Measurements from ENCODE around the gene FAM107B. TPM values are rescaled to one million over a fixed set of nuclear protein-coding genes. Genes with fewer than 3 reads are reported as not detected.

Gene FAM107B
- total and polyA plus RNA-seq, 2 donors (not counting 3 experiments of a cell fraction or from before 2014, with no cell fraction given) = 39.2 to 176 TPM

DNA sequence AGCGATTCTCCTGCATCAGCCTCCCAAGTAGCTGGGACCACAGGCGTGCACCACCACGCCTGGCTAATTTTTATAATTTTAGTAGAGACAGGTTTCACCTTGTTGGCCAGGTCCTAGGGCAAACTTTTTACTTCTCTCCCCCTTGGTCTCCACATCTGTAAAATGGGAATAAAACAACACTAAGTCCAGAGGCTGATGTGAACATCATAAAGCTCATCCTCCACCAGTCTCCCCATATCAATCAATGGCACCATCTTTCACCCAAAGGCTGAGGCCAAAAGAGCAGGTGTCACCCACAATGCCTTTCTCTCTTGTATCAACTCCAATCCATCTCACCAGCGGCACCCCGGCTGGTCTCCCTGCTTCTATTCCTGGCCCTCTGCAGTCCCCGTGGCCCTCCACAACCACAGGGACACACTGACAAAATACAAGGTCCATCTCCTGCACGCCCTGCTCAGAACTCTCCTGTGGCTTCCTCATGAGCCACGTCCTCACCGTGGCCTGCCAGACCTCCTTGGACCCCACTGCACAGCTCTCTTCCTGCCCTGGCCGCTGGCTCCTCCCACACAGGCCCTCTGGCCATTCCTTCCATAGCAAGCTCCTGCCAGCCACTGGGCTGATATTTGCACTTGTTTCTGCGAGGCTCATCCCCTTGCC is 179.0 kb downstream of the FAM107B start:
- BruUV-seq (replicated peaks) = no TSS peak
- dilution Hi-C loops (cut with MboI; ENCODE audit: extremely low pct_ligation_motif_present, low sequenced_read_pairs) = no loop called here
- DNase-seq (ENCODE audit: low read depth, low spot score) (no peak), FAIRE-seq (no peak)
- peaks cover 98% of the 10 kb centered on the region for H3K79me2 ChIP-seq (ENCODE audit: control insufficient read depth, insufficient read depth, low read length)
- no peaks in the 10 kb centered on the region for H3K9me1 ChIP-seq (replicated peaks; ENCODE audit: control insufficient read depth, extremely low read depth, insufficient read depth, low read length)
- no peaks in the 10 kb centered on the region for H3K9me3 ChIP-seq (replicated peaks; ENCODE audit: control insufficient read depth, insufficient read depth, low read length)
- H2AFZ ChIP-seq (ENCODE audit: low read depth, low read length) = no peak overlapping the region
- ChIA-PET POLR2A (no interaction called here), CTCF (no interaction called here)
- no peak overlapping the region for H3K4me3 ChIP-seq (replicated peaks in 1 of 3; ENCODE audit: insufficient read depth in 1 of 3, low read depth in 1 of 3, low read length in 3 of 3)
- H3K4me1 ChIP-seq (ENCODE audit: control insufficient read depth, extremely low read depth, insufficient read depth, low read length) = peaks cover 4% of the 10 kb centered on the region
- no peak overlapping the region for H3K4me2 ChIP-seq (ENCODE audit: insufficient read depth, low read length)
- peaks cover 19% of the 10 kb centered on the region in 2 experiments for H3K36me3 ChIP-seq (ENCODE audit: control insufficient read depth in 2 of 2, extremely low read depth in 1 of 2, insufficient read depth in 2 of 2, low read length in 2 of 2)
- H4K20me1 ChIP-seq (replicated peaks; ENCODE audit: control insufficient read depth, extremely low read depth, insufficient read depth, low read length) = peaks cover 6% of the 10 kb centered on the region
- H3K27me3 ChIP-seq (ENCODE audit: control insufficient read depth in 2 of 2, insufficient read depth in 2 of 2, low read length in 2 of 2) = no peaks in the 10 kb centered on the region
- intact Hi-C loops (cut with micrococcal nuclease) = no loop called here
- no peak overlapping the region for H3K27ac ChIP-seq (ENCODE audit: insufficient read depth, low read depth, low read length)
- H3K9ac ChIP-seq (replicated peaks; ENCODE audit: extremely low read depth, insufficient read depth, low read length) = no peak overlapping the region
- TF ChIP-seq, protein P1, sequence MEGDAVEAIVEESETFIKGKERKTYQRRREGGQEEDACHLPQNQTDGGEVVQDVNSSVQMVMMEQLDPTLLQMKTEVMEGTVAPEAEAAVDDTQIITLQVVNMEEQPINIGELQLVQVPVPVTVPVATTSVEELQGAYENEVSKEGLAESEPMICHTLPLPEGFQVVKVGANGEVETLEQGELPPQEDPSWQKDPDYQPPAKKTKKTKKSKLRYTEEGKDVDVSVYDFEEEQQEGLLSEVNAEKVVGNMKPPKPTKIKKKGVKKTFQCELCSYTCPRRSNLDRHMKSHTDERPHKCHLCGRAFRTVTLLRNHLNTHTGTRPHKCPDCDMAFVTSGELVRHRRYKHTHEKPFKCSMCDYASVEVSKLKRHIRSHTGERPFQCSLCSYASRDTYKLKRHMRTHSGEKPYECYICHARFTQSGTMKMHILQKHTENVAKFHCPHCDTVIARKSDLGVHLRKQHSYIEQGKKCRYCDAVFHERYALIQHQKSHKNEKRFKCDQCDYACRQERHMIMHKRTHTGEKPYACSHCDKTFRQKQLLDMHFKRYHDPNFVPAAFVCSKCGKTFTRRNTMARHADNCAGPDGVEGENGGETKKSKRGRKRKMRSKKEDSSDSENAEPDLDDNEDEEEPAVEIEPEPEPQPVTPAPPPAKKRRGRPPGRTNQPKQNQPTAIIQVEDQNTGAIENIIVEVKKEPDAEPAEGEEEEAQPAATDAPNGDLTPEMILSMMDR (IDR thresholded peaks at IDR 0.05; ENCODE audit: extremely low read depth in 1 of 2, insufficient read depth in 1 of 2, low read depth in 1 of 2, low read length in 2 of 2) = no peak
- TF ChIP-seq POLR2A (IDR thresholded peaks at IDR 0.05; ENCODE audit: low read depth, low read length) = no peak
- TF ChIP-seq GATA2 (IDR thresholded peaks at IDR 0.05; ENCODE audit: insufficient read depth, insufficient read length, low read depth, low read length) = no peak
- no peak for TF ChIP-seq MYC (IDR thresholded peaks at IDR 0.05; ENCODE audit: low read depth, low read length)
- no peak for TF ChIP-seq POLR2AphosphoS5 (IDR thresholded peaks at IDR 0.05; ENCODE audit: insufficient read depth, low read depth, low read length)
- TF ChIP-seq FOS (IDR thresholded peaks at IDR 0.05; ENCODE audit: borderline replicate concordance, insufficient read depth, low read length) = no peak

Data from endothelial cell of umbilical vein (primary cell).